Stimulated activated CD4-positive, alpha-beta T cell treated with anti-CD3 and anti-CD28 coated beads, Interleukin-1b, Interleukin-23, amount 100 ng/mL, for 4 hours (primary cell): ENCODE results near the gene PNPLA7.

ENCODE experiments used
- DNase-seq, 2 donors: peaks; one replicate each; pipeline ENCODE4 v3.0.0-alpha.2; 2020; ENCODE audit warnings: low read depth in 2 of 2

Gene PNPLA7

GRCh38 chr9:137436761-137437600 lies 113.2 kb downstream of the PNPLA7 start:
- no peak for DNase-seq

- DNase-seq, result no peak
These were observed 114.0 kb downstream of the PNPLA7 start for GRCh38 chr9:137435980-137436760.

- DNase-seq, result no peak
These were observed 114.8 kb downstream of the PNPLA7 start for GRCh38 chr9:137435381-137435891.

- DNase-seq, result no peak
These were observed 115.5 kb downstream of the PNPLA7 start for GRCh38 chr9:137434498-137435380.

- no peak for DNase-seq
These were observed 116.2 kb downstream of the PNPLA7 start for GRCh38 chr9:137433916-137434431.

GRCh38 chr9:137433349-137433915 lies 116.8 kb downstream of the PNPLA7 start:
- no peak for DNase-seq

GRCh38 chr9:137432687-137433348 lies 117.4 kb downstream of the PNPLA7 start:
- DNase-seq, result no peak

GRCh38 chr9:137431416-137431931 lies 118.7 kb downstream of the PNPLA7 start:
- DNase-seq, result no peak

- DNase-seq, result no peak
These were observed 119.3 kb downstream of the PNPLA7 start for GRCh38 chr9:137430723-137431415.

- no peak for DNase-seq
These were observed 120.1 kb downstream of the PNPLA7 start for GRCh38 chr9:137429974-137430722.

GRCh38 chr9:137429546-137429890 lies 120.7 kb downstream of the PNPLA7 start:
- no peak for DNase-seq

GRCh38 chr9:137428841-137429545 lies 121.2 kb downstream of the PNPLA7 start:
- no peak for DNase-seq

- DNase-seq, result no peak
These were observed 121.9 kb downstream of the PNPLA7 start for GRCh38 chr9:137428311-137428630.

- no peak for DNase-seq
These were observed 122.5 kb downstream of the PNPLA7 start for GRCh38 chr9:137427454-137428310.

- DNase-seq, result no peak
These were observed 124.1 kb downstream of the PNPLA7 start for GRCh38 chr9:137426018-137426681.

GRCh38 chr9:137423514-137424291 lies 126.5 kb downstream of the PNPLA7 start:
- DNase-seq, result no peak
